SJSA1 (cell line): ENCODE results near the gene EBF4. TPM values are rescaled to one million over a fixed set of nuclear protein-coding genes. Genes with fewer than 3 reads are reported as not detected.
A peak's percentile ranks its signal among the peaks of the same experiment; 100 is the strongest.
"Not testable (repeated sequence)": the region's sequence is repeated elsewhere in the genome, so short reads cannot be mapped to it uniquely, and the experiment has no call there.

Source experiments
- DNase-seq, 2 experiments: peaks; one replicate each; pipeline ENCODE4 v3.0.0-alpha.2; 2015 to 2020; ENCODE audit warnings: low spot score in 2 of 2, low read depth in 1 of 2
- H3K27ac ChIP-seq: fragments of 250-450 bp; sonication (Bioruptor Pico); 2 replicates; pipeline ENCODE4 v1.5.1; 2020; ENCODE audit warnings: mild to moderate bottlenecking, moderate library complexity
- H3K27me3 ChIP-seq: fragments of 250-450 bp; sonication (Bioruptor Pico); replicated peaks from 2 replicates; pipeline ENCODE4 v1.5.1; 2020; ENCODE audit warnings: mild to moderate bottlenecking, moderate library complexity
- H3K36me3 ChIP-seq: fragments of 250-450 bp; sonication (Bioruptor Pico); 2 replicates; pipeline ENCODE4 v1.5.1; 2020; ENCODE audit warnings: mild to moderate bottlenecking
- H3K4me1 ChIP-seq: fragments of 250-450 bp; sonication (Bioruptor Pico); replicated peaks from 2 replicates; pipeline ENCODE4 v1.6.1; 2021; ENCODE audit warnings: mild to moderate bottlenecking
- H3K4me3 ChIP-seq: fragments of 250-450 bp; sonication (Bioruptor Pico); 2 replicates; pipeline ENCODE4 v1.5.1; 2020; ENCODE audit warnings: mild to moderate bottlenecking
- H3K9me3 ChIP-seq: fragments of 250-450 bp; sonication (Bioruptor Pico); replicated peaks from 2 replicates; pipeline ENCODE4 v1.5.1; 2020; ENCODE audit warnings: mild to moderate bottlenecking
- total RNA-seq: library from RNA; depleted of rRNA; stranded (reverse); fragments of >200 nt; shearing (Covaris generic); gene quantifications from 2 replicates; pipeline ENCODE4 v1.2.3, GENCODE V29; 2014

Gene EBF4
- total RNA-seq, 1 experiment from 2014 or later, result 4.4 TPM

- Histone ChIP-seq H3K36me3 (peaks cover 89% of the 10 kb centered on the region), H3K9me3 (no peaks in the 10 kb centered on the region), H3K4me3 (no peak overlapping the region), H3K4me1 (peaks cover 16% of the 10 kb centered on the region), H3K27ac (no peak overlapping the region), H3K27me3 (no peaks in the 10 kb centered on the region)
- no peak for DNase-seq
These were observed 33.9 kb upstream of the EBF4 start for GRCh38 chr20:2658414-2659354.

- H3K27ac ChIP-seq, result no peak overlapping the region
- H3K27me3 ChIP-seq, result no peaks in the 10 kb centered on the region
- no peak overlapping the region for H3K4me3 ChIP-seq
- H3K36me3 ChIP-seq, result peaks cover 80% of the 10 kb centered on the region
- no peak for DNase-seq
- no peaks in the 10 kb centered on the region for H3K9me3 ChIP-seq
- H3K4me1 ChIP-seq, result peaks cover 10% of the 10 kb centered on the region
These were observed 33.0 kb upstream of the EBF4 start for GRCh38 chr20:2659547-2659946.

DNA sequence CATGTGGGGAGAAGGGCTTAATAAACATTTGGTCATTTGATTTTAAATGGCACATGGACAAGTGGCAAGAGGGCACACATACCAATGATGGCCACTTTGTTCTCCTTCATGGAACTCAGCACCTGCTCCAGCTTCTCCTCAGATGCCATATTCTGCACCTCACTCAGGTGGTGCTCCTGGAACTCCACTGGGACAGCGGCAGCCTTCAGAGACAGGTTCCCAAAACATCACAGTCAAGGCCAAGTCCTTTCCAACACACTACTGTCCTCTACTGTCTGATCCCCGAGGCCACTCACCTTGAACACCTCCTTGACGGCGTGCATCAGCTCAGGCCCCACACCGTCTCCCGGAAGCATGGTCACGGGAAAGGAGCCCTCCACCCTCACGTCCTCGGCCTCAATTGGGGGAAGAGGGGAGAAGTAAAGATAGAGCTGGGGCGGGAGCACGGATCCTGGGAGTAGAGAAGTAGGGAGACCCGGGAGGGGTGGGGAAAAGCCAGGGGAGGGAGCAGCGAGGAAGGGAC lies 29.2 kb upstream of the EBF4 start:
- Histone ChIP-seq H3K9me3 (no peaks in the 10 kb centered on the region), H3K4me1 (peaks cover 9% of the 10 kb centered on the region), H3K4me3 (peak overlapping the region; percentile 62), H3K36me3 (peaks cover 41% of the 10 kb centered on the region), H3K27me3 (no peaks in the 10 kb centered on the region), H3K27ac (peak overlapping the region; percentile 67)
- no peak for DNase-seq

- Histone ChIP-seq H3K27ac (peak within 1 kb of the TSS; percentile 67), H3K27me3 (no peaks in the 10 kb centered on the region), H3K4me1 (peaks cover 9% of the 10 kb centered on the region), H3K9me3 (no peaks in the 10 kb centered on the region), H3K4me3 (peak within 1 kb of the TSS; percentile 62), H3K36me3 (peaks cover 35% of the 10 kb centered on the region)
- peak; percentile 82 to 90 for DNase-seq
These were observed 28.5 kb upstream of the EBF4 start, which contains the start of gene IDH3B for GRCh38 chr20:2663887-2664719. Gene IDH3B (minus strand): TSS chr20:2664216. CDS start chr20:2664188, 28 bp downstream.

GRCh38 chr20:2671977-2672376 lies 20.6 kb upstream of the EBF4 start:
- no peaks in the 10 kb centered on the region for H3K9me3 ChIP-seq
- H3K4me3 ChIP-seq, result no peak overlapping the region
- H3K27me3 ChIP-seq, result no peaks in the 10 kb centered on the region
- no peak overlapping the region for H3K27ac ChIP-seq
- H3K4me1 ChIP-seq, result no peaks in the 10 kb centered on the region
- no peak for DNase-seq
- no peaks in the 10 kb centered on the region for H3K36me3 ChIP-seq

DNA sequence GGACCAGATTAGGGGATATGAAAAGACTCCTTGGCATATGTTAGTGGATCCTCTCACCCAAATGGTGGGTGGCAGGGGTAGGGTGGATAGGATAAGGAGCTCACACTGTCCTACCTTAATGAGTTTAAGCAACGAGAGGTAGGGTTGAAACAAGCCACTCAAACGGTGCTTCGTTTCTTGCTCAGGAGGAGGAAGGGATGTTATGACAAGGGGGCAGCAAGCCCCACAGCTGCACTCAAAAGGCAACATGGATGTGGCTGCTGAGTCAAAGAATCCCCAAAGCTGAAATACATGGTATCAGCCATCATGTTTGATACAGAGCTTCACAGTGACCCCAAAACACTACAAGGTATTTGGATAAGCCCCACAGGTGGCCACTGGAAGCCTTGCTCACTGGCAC lies 20.1 kb upstream of the EBF4 start:
- no peaks in the 10 kb centered on the region for H3K36me3 ChIP-seq
- no peaks in the 10 kb centered on the region for H3K9me3 ChIP-seq
- no peaks in the 10 kb centered on the region for H3K27me3 ChIP-seq
- H3K4me3 ChIP-seq, result no peak overlapping the region
- no peaks in the 10 kb centered on the region for H3K4me1 ChIP-seq
- no peak for DNase-seq
- H3K27ac ChIP-seq, result no peak overlapping the region

GRCh38 chr20:2673453-2673852 lies 19.1 kb upstream of the EBF4 start:
- DNase-seq, result no peak
- H3K36me3 ChIP-seq, result no peaks in the 10 kb centered on the region
- H3K27ac ChIP-seq, result no peak overlapping the region
- no peaks in the 10 kb centered on the region for H3K9me3 ChIP-seq
- H3K4me1 ChIP-seq, result no peaks in the 10 kb centered on the region
- H3K4me3 ChIP-seq, result no peak overlapping the region
- no peaks in the 10 kb centered on the region for H3K27me3 ChIP-seq

- 0 out of 2 replicates have a peak, but pooled peaks cover 3% of the 10 kb centered on the region for H3K27me3 ChIP-seq
- H3K36me3 ChIP-seq, result no peaks in the 10 kb centered on the region
- H3K9me3 ChIP-seq, result 0 out of 2 replicates have a peak, but pooled peaks cover 2% of the 10 kb centered on the region
- H3K4me1 ChIP-seq, result no peaks in the 10 kb centered on the region
- no peak for DNase-seq
- H3K4me3 ChIP-seq, result no peak overlapping the region
- no peak overlapping the region for H3K27ac ChIP-seq
These were observed 12.5 kb upstream of the EBF4 start for GRCh38 chr20:2680046-2680445.

- not testable (repeated sequence) for DNase-seq, H3K4me3 ChIP-seq, H3K27ac ChIP-seq, H3K4me1 ChIP-seq, H3K27me3 ChIP-seq, H3K9me3 ChIP-seq, H3K36me3 ChIP-seq
These were observed 10.5 kb upstream of the EBF4 start for GRCh38 chr20:2682040-2682439.

- not testable (repeated sequence) for H3K27me3 ChIP-seq, H3K36me3 ChIP-seq, H3K4me3 ChIP-seq, H3K4me1 ChIP-seq, DNase-seq, H3K27ac ChIP-seq, H3K9me3 ChIP-seq
These were observed 7.8 kb upstream of the EBF4 start for GRCh38 chr20:2684817-2685216.

GRCh38 chr20:2687514-2687913 lies 5.1 kb upstream of the EBF4 start:
- DNase-seq, result no peak
- H3K36me3 ChIP-seq, result no peaks in the 10 kb centered on the region
- no peaks in the 10 kb centered on the region for H3K9me3 ChIP-seq
- H3K4me1 ChIP-seq, result peaks cover 5% of the 10 kb centered on the region
- H3K27ac ChIP-seq, result no peak overlapping the region
- H3K27me3 ChIP-seq, result peaks cover 17% of the 10 kb centered on the region
- H3K4me3 ChIP-seq, result no peak overlapping the region

- DNase-seq, result no peak
- H3K36me3 ChIP-seq, result no peaks in the 10 kb centered on the region
- H3K9me3 ChIP-seq, result no peaks in the 10 kb centered on the region
- peaks cover 5% of the 10 kb centered on the region for H3K4me1 ChIP-seq
- no peak overlapping the region for H3K27ac ChIP-seq
- H3K27me3 ChIP-seq, result peaks cover 17% of the 10 kb centered on the region
- no peak overlapping the region for H3K4me3 ChIP-seq
These were observed 4.5 kb upstream of the EBF4 start for GRCh38 chr20:2688041-2688591.

- no peak overlapping the region for H3K27ac ChIP-seq
- no peak for DNase-seq
- H3K9me3 ChIP-seq, result no peaks in the 10 kb centered on the region
- H3K4me1 ChIP-seq, result peaks cover 11% of the 10 kb centered on the region
- peaks cover 31% of the 10 kb centered on the region for H3K27me3 ChIP-seq
- H3K4me3 ChIP-seq, result no peak overlapping the region
- no peaks in the 10 kb centered on the region for H3K36me3 ChIP-seq
These were observed 2.4 kb upstream of the EBF4 start for GRCh38 chr20:2690213-2690612.
